DMS153 (cell line): ENCODE data around the gene FXYD5.

Experiments used
- DNase-seq: peaks from one replicate; lab custom pipeline; 2025; lab: John Stamatoyannopoulos, UW

Gene FXYD5

GRCh38 chr19:35154525-35155406 lies at the start of gene FXYD5:
Gene FXYD5, plus strand, starts transcription at chr19:35154735. Its CDS starts 816 bp downstream, at chr19:35155551.
- no peak for DNase-seq

- no peak for DNase-seq
Measured at GRCh38 chr19:35105047-35105410, 49.5 kb upstream of the FXYD5 start.

GRCh38 chr19:35105411-35106290 lies 48.9 kb upstream of the FXYD5 start:
- DNase-seq = no peak

- no peak for DNase-seq
Measured at GRCh38 chr19:35106291-35106583, 48.3 kb upstream of the FXYD5 start.

GRCh38 chr19:35106898-35107541 lies 47.5 kb upstream of the FXYD5 start:
- DNase-seq = no peak

- DNase-seq = no peak
Measured at GRCh38 chr19:35107545-35107944, 47.0 kb upstream of the FXYD5 start.

- DNase-seq = no peak
Measured at GRCh38 chr19:35108730-35109129, 45.8 kb upstream of the FXYD5 start.

GRCh38 chr19:35109395-35110112 lies 45.0 kb upstream of the FXYD5 start:
- DNase-seq = no peak

- no peak for DNase-seq
Measured at GRCh38 chr19:35110974-35111373, 43.6 kb upstream of the FXYD5 start.

GRCh38 chr19:35112995-35113688 lies 41.4 kb upstream of the FXYD5 start:
- no peak for DNase-seq

GRCh38 chr19:35114353-35115176 lies 40.0 kb upstream of the FXYD5 start:
- DNase-seq = peak; percentile 41

- DNase-seq = peak; percentile 2
Measured at GRCh38 chr19:35115177-35115951, 39.2 kb upstream of the FXYD5 start, which contains the start of gene FXYD3. Gene FXYD3, plus strand, starts transcription at chr19:35115823. Its CDS starts 3,554 bp downstream, at chr19:35119377.

GRCh38 chr19:35116072-35116801 lies 38.3 kb upstream of the FXYD5 start:
- peak; percentile 35 for DNase-seq

GRCh38 chr19:35117116-35117515 lies 37.4 kb upstream of the FXYD5 start:
- DNase-seq = no peak

GRCh38 chr19:35117799-35118198 lies 36.7 kb upstream of the FXYD5 start:
- no peak for DNase-seq

- no peak for DNase-seq
Measured at GRCh38 chr19:35118268-35119020, 36.1 kb upstream of the FXYD5 start.

GRCh38 chr19:35119091-35119490 lies 35.4 kb upstream of the FXYD5 start:
- DNase-seq = no peak

- no peak for DNase-seq
Measured at GRCh38 chr19:35119578-35120155, 34.9 kb upstream of the FXYD5 start.
